GF-D8 (cell line): ENCODE data around the gene ABLIM1.

Source experiments
- DNase-seq: peaks from one replicate; lab custom pipeline; 2025; lab: John Stamatoyannopoulos, UW

ABLIM1 gene

GRCh38 chr10:114518401-114519305 lies 139.4 kb downstream of the ABLIM1 start:
- no peak for DNase-seq

GRCh38 chr10:114517368-114518250 lies 140.5 kb downstream of the ABLIM1 start:
- DNase-seq = no peak

GRCh38 chr10:114516356-114516755 lies 141.7 kb downstream of the ABLIM1 start:
- DNase-seq = no peak

- DNase-seq = no peak
Observed at GRCh38 chr10:114515298-114515914, 142.7 kb downstream of the ABLIM1 start.

- no peak for DNase-seq
Observed at GRCh38 chr10:114513381-114513792, 144.7 kb downstream of the ABLIM1 start.

GRCh38 chr10:114511881-114512280 lies 146.2 kb downstream of the ABLIM1 start:
- no peak for DNase-seq

- DNase-seq = no peak
Observed at GRCh38 chr10:114508376-114508775, 149.7 kb downstream of the ABLIM1 start.

GRCh38 chr10:114507449-114507848 lies 150.6 kb downstream of the ABLIM1 start:
- DNase-seq = no peak

- no peak for DNase-seq
Observed at GRCh38 chr10:114506871-114507385, 151.1 kb downstream of the ABLIM1 start.

- DNase-seq = no peak
Observed at GRCh38 chr10:114504769-114505579, 153.1 kb downstream of the ABLIM1 start.

GRCh38 chr10:114502074-114502473 lies 156.0 kb downstream of the ABLIM1 start:
- DNase-seq = no peak

GRCh38 chr10:114501650-114502049 lies 156.4 kb downstream of the ABLIM1 start:
- no peak for DNase-seq

- no peak for DNase-seq
Observed at GRCh38 chr10:114500643-114501042, 157.4 kb downstream of the ABLIM1 start.

- DNase-seq = no peak
Observed at GRCh38 chr10:114499630-114500190, 158.4 kb downstream of the ABLIM1 start.

GRCh38 chr10:114499116-114499515 lies 159.0 kb downstream of the ABLIM1 start:
- DNase-seq = no peak

- DNase-seq = no peak
Observed at GRCh38 chr10:114498413-114499111, 159.5 kb downstream of the ABLIM1 start.

GRCh38 chr10:114495303-114495702 lies 162.8 kb downstream of the ABLIM1 start:
- no peak for DNase-seq

GRCh38 chr10:114492351-114493037 lies 165.6 kb downstream of the ABLIM1 start:
- no peak for DNase-seq

GRCh38 chr10:114491933-114492332 lies 166.1 kb downstream of the ABLIM1 start:
- no peak for DNase-seq

GRCh38 chr10:114491419-114491818 lies 166.7 kb downstream of the ABLIM1 start:
- no peak for DNase-seq
